ENCODE measurements around the gene IMMP2L. TPM values are rescaled to one million over a fixed set of nuclear protein-coding genes. Genes with fewer than 3 reads are reported as not detected.

Gene IMMP2L
- total RNA-seq, 1 experiment from 2014 or later = 8.8 TPM

- CTCF ChIA-PET = no interaction called here
- Histone ChIP-seq H3K9me3 (ENCODE audit: control insufficient read depth, insufficient read depth, low read depth, low read length) (peaks cover 4% of the 10 kb centered on the region; the same call in 1 of the 2 replicates), H3K4me1 (ENCODE audit: control insufficient read depth, insufficient read depth, low read length) (no peaks in the 10 kb centered on the region), H3K27me3 (ENCODE audit: control insufficient read depth, insufficient read depth, low read length) (no peaks in the 10 kb centered on the region), H3K36me3 (ENCODE audit: control insufficient read depth, insufficient read depth, low read length) (no peaks in the 10 kb centered on the region), H3K4me3 (ENCODE audit: low read depth in 2 of 2, low read length in 2 of 2) (no peak overlapping the region), H3K27ac (ENCODE audit: low read length) (no peak overlapping the region)
- in situ Hi-C loops (cut with HindIII; ENCODE audit: low pct_unique_long_range_greater_than_20kb, low sequenced_read_pairs) (no loop called here), intact Hi-C loops (cut with micrococcal nuclease; ENCODE audit: unreplicated experiment) (no loop called here)
- POLR2A ChIA-PET = no interaction called here
- TF ChIP-seq TCF7L2 (IDR thresholded peaks at IDR 0.05; ENCODE audit: low read depth, low read length) = no peak
- no peak for TF ChIP-seq CTCF (IDR thresholded peaks at IDR 0.05)
- TF ChIP-seq SIN3A (IDR thresholded peaks at IDR 0.05; ENCODE audit: borderline replicate concordance, insufficient read depth, low read depth, low read length) = no peak
- no peak for TF ChIP-seq REST (IDR thresholded peaks at IDR 0.05; ENCODE audit: insufficient read depth in 1 of 2, low read depth in 2 of 2, low read length in 1 of 2)
- TF ChIP-seq POLR2AphosphoS5 (IDR thresholded peaks at IDR 0.05; ENCODE audit: low read depth, low read length) = no peak
- no TSS peak for BruUV-seq (replicated peaks)
- DNase-seq (ENCODE audit: low read depth, low spot score) (no peak), ATAC-seq (no peak)
These were observed 86.9 kb downstream of the IMMP2L start for GRCh38 chr7:111475419-111475748.

GRCh38 chr7:111474723-111475418, 87.4 kb downstream of the IMMP2L start:
- ChIA-PET CTCF (no interaction called here), POLR2A (no interaction called here)
- Histone ChIP-seq H3K9me3 (ENCODE audit: control insufficient read depth, insufficient read depth, low read depth, low read length) (peaks cover 4% of the 10 kb centered on the region; the same call in 1 of the 2 replicates), H3K36me3 (ENCODE audit: control insufficient read depth, insufficient read depth, low read length) (no peaks in the 10 kb centered on the region), H3K4me3 (ENCODE audit: low read depth in 2 of 2, low read length in 2 of 2) (no peak overlapping the region), H3K27me3 (ENCODE audit: control insufficient read depth, insufficient read depth, low read length) (no peaks in the 10 kb centered on the region), H3K4me1 (ENCODE audit: control insufficient read depth, insufficient read depth, low read length) (no peaks in the 10 kb centered on the region), H3K27ac (ENCODE audit: low read length) (no peak overlapping the region)
- no peak for ATAC-seq
- no TSS peak for BruUV-seq (replicated peaks)
- in situ Hi-C loops (cut with HindIII; ENCODE audit: low pct_unique_long_range_greater_than_20kb, low sequenced_read_pairs) = no loop called here
- no peak for TF ChIP-seq TCF7L2 (IDR thresholded peaks at IDR 0.05; ENCODE audit: low read depth, low read length)
- TF ChIP-seq SIN3A (IDR thresholded peaks at IDR 0.05; ENCODE audit: borderline replicate concordance, insufficient read depth, low read depth, low read length) = no peak
- no peak for TF ChIP-seq POLR2AphosphoS5 (IDR thresholded peaks at IDR 0.05; ENCODE audit: low read depth, low read length)
- TF ChIP-seq CTCF (IDR thresholded peaks at IDR 0.05) = no peak
- TF ChIP-seq REST (IDR thresholded peaks at IDR 0.05; ENCODE audit: insufficient read depth in 1 of 2, low read depth in 2 of 2, low read length in 1 of 2) = no peak
- no peak for DNase-seq (ENCODE audit: low read depth, low spot score)
- intact Hi-C loops (cut with micrococcal nuclease; ENCODE audit: unreplicated experiment) = no loop called here
